ENCODE results near the gene PM20D1.

DNA sequence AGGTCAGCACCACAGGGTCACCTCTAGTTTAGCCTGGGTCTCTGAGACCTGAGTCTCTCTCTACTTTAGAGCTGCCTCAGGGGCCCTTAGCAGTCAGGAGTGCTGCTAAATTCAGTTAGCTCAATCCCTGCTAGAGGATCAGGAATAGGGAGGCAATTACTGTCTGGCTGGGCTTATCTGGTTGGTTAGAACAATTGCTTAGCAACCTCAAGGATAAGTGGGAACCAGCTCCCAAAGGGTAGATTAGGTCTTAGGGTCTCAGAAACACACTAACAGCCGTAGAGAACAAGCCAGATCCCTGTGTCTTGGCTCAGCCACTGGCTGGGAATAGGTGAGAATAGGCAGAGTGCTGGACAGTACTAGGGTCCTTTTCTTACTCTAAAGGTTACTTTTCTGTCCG, 7.7 kb downstream of the PM20D1 start:
- peak; percentile 11; the same call in 1 of the 2 replicates for TF ChIP-seq GATA2 (IDR thresholded peaks at IDR 0.05; ENCODE audit: low read depth, low read length)
- no peak for TF ChIP-seq GATA3 (IDR thresholded peaks at IDR 0.05; ENCODE audit: low read depth, low read length)

Measured in SH-SY5Y (cell line).